Transverse colon (tissue), 1 donor: ENCODE results near the gene SEC14L6.

ENCODE experiments used
- EP300 ChIP-seq: sonication (generic); formaldehyde crosslinking; IDR thresholded peaks from one replicate; pipeline ENCODE4 v1.6.1; 2017; ENCODE audit warnings: antibody characterized with exemption, low read depth
- POLR2A ChIP-seq: fragments of 450-650 bp; IDR thresholded peaks from one replicate; pipeline ENCODE4 v1.6.1; 2016; ENCODE audit warnings: antibody characterized with exemption, mild to moderate bottlenecking, moderate library complexity

- TF ChIP-seq EP300 (no peak), POLR2A (no peak)
Observed at GRCh38 chr22:30514252-30514651, 32.3 kb downstream of the SEC14L6 start.
